ENCODE measurements around the gene NYAP2. TPM values are rescaled to one million over a fixed set of nuclear protein-coding genes. Genes with fewer than 3 reads are reported as not detected.

NYAP2 gene
- total and polyA plus RNA-seq, 2 of the 4 experiments (the other 2 are of a cell fraction), result not detected

DNA sequence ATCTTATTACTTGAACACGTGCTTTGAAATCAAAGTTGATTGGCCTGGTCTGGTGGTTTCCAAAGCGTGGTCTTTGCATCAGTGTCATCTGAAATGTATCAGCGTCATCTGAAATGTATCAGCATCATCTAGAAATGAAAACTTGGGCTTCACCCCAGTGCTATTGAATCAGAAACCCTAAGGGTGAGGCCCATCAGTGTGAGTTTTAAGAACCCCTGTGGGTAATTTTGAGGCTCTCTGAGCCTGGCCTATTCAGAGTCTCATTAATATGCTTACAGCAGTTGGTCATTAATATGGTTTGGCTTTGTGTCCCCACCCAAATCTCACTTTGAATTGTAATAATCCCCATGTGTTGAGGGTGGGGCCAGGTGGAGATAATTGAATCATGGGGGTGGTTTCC is 85.2 kb downstream of the NYAP2 start:
- dilution Hi-C loops (cut with HindIII; ENCODE audit: low sequenced_read_pairs, unreplicated experiment) (no loop called here), intact Hi-C loops (cut with micrococcal nuclease) (no loop called here), in situ Hi-C loops (cut with MboI; ENCODE audit: low sequenced_read_pairs) (no loop called here)
- ATAC-seq (ENCODE audit: low read depth) (no peak), DNase-seq (no peak)
- Histone ChIP-seq H2BK120ac (ENCODE audit: low read depth, low read length) (no peak overlapping the region), H3K4me3 (ENCODE audit: insufficient read depth, low read depth, low read length) (no peak overlapping the region), H2BK20ac (ENCODE audit: low read depth, low read length) (no peak overlapping the region), H3K18ac (ENCODE audit: low read depth, low read length) (no peak overlapping the region), H2AK5ac (ENCODE audit: low read depth, low read length) (no peak overlapping the region), H3K9me1 (ENCODE audit: insufficient read depth, low read length) (no peaks in the 10 kb centered on the region), H3K9me3 (ENCODE audit: control insufficient read depth, insufficient read depth, low read length) (no peaks in the 10 kb centered on the region), H2BK15ac (ENCODE audit: low read depth, low read length) (no peak overlapping the region), H4K91ac (ENCODE audit: insufficient read depth, low read depth, low read length) (no peak overlapping the region), H3K56ac (ENCODE audit: extremely low read depth, insufficient read depth, low read length) (no peak overlapping the region), H3K23ac (ENCODE audit: low read depth, low read length) (no peak overlapping the region), H2BK5ac (ENCODE audit: low read depth, low read length, poor library complexity, severe bottlenecking) (no peak overlapping the region), H4K5ac (ENCODE audit: low read depth, low read length) (no peak overlapping the region), H3K4me2 (ENCODE audit: low read depth, low read length) (no peak overlapping the region), H3K79me1 (ENCODE audit: low read depth in 1 of 2, low read length in 2 of 2) (no peaks in the 10 kb centered on the region), H3K9ac (ENCODE audit: low read depth, low read length) (no peak overlapping the region), H2AK9ac (replicated peaks; ENCODE audit: low read depth, low read length, poor library complexity) (no peak overlapping the region), H4K8ac (ENCODE audit: low read depth in 2 of 2, low read length in 2 of 2) (no peak overlapping the region), H3K36me3 (ENCODE audit: control insufficient read depth, insufficient read depth, low read length) (no peaks in the 10 kb centered on the region), H3K14ac (replicated peaks; ENCODE audit: low read depth, low read length) (no peak overlapping the region), H3K27me3 (ENCODE audit: control insufficient read depth, insufficient read depth, low read length) (peaks cover 1% of the 10 kb centered on the region; the same call in 1 of the 2 replicates), H3K27ac (ENCODE audit: insufficient read depth, low read length) (no peak overlapping the region), H4K20me1 (ENCODE audit: insufficient read depth, low read length) (no peaks in the 10 kb centered on the region), H3K4ac (ENCODE audit: low read depth, low read length) (no peak overlapping the region), H3K4me1 (ENCODE audit: control insufficient read depth, insufficient read depth, low read length) (no peaks in the 10 kb centered on the region), H2AFZ (replicated peaks; ENCODE audit: low read length, poor library complexity) (no peak overlapping the region)
- CTCF ChIA-PET, result no interaction called here
- 30% methylated on average over 2 of the region's 3 CpGs; no CpG with 5 or more reads in 1 of the 2 experiments for WGBS, 2 experiments (ENCODE audit: extremely low coverage in 2 of 2, insufficient read length in 1 of 2)
- POLR2A ChIA-PET (ENCODE audit: unreplicated experiment), result no interaction called here
- BruUV-seq (replicated peaks), result no TSS peak
- TF ChIP-seq FOS (IDR thresholded peaks at IDR 0.05; ENCODE audit: low read depth, low read length) (no peak), CEBPB (IDR thresholded peaks at IDR 0.05; ENCODE audit: low read depth, low read length) (no peak), POLR2A (IDR thresholded peaks at IDR 0.05; ENCODE audit: low read depth, low read length) (no peak), RCOR1 (IDR thresholded peaks at IDR 0.05; ENCODE audit: insufficient replicate concordance, low read length) (no peak), MXI1 (IDR thresholded peaks at IDR 0.05; ENCODE audit: borderline replicate concordance, low read depth, low read length) (no peak)
- TF ChIP-seq, protein P1, sequence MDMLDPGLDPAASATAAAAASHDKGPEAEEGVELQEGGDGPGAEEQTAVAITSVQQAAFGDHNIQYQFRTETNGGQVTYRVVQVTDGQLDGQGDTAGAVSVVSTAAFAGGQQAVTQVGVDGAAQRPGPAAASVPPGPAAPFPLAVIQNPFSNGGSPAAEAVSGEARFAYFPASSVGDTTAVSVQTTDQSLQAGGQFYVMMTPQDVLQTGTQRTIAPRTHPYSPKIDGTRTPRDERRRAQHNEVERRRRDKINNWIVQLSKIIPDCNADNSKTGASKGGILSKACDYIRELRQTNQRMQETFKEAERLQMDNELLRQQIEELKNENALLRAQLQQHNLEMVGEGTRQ (IDR thresholded peaks at IDR 0.05; ENCODE audit: low read depth, low read length), result no peak
